ENCODE data around the gene HID1.

The HID1 gene

GRCh38 chr17:74923538-74924249 is 48.9 kb downstream of the HID1 start:
- peak; percentile 84 for ATAC-seq
- TF ChIP-seq SNAI2 (CRISPR knock-in tag; IDR thresholded peaks at IDR 0.05) (no peak), TCF4 (CRISPR knock-in tag; IDR thresholded peaks at IDR 0.05; ENCODE audit: borderline replicate concordance) (no peak), ZC3H10 (CRISPR knock-in tag; IDR thresholded peaks at IDR 0.05) (no peak), ZNF565 (CRISPR knock-in tag; conservative IDR thresholded peaks at IDR 0.05; ENCODE audit: low read depth) (no peak), CSDC2 (CRISPR knock-in tag; IDR thresholded peaks at IDR 0.05) (no peak), ISL1 (CRISPR knock-in tag; IDR thresholded peaks at IDR 0.05) (no peak), ZNF8 (CRISPR knock-in tag; IDR thresholded peaks at IDR 0.05) (no peak), ZFP30 (CRISPR knock-in tag; IDR thresholded peaks at IDR 0.05) (no peak), OSR1 (CRISPR knock-in tag; IDR thresholded peaks at IDR 0.05) (no peak), ZFP3 (CRISPR knock-in tag; IDR thresholded peaks at IDR 0.05) (no peak), ESRRG (CRISPR knock-in tag; IDR thresholded peaks at IDR 0.05) (no peak), GLIS3 (CRISPR knock-in tag; IDR thresholded peaks at IDR 0.05) (no peak)
- TF ChIP-seq, protein P1, sequence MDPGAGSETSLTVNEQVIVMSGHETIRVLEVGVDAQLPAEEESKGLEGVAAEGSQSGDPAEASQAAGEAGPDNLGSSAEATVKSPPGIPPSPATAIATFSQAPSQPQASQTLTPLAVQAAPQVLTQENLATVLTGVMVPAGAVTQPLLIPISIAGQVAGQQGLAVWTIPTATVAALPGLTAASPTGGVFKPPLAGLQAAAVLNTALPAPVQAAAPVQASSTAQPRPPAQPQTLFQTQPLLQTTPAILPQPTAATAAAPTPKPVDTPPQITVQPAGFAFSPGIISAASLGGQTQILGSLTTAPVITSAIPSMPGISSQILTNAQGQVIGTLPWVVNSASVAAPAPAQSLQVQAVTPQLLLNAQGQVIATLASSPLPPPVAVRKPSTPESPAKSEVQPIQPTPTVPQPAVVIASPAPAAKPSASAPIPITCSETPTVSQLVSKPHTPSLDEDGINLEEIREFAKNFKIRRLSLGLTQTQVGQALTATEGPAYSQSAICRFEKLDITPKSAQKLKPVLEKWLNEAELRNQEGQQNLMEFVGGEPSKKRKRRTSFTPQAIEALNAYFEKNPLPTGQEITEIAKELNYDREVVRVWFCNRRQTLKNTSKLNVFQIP (CRISPR knock-in tag; IDR thresholded peaks at IDR 0.05; ENCODE audit: borderline replicate concordance, low read depth): no peak
- TF ChIP-seq, protein P2, sequence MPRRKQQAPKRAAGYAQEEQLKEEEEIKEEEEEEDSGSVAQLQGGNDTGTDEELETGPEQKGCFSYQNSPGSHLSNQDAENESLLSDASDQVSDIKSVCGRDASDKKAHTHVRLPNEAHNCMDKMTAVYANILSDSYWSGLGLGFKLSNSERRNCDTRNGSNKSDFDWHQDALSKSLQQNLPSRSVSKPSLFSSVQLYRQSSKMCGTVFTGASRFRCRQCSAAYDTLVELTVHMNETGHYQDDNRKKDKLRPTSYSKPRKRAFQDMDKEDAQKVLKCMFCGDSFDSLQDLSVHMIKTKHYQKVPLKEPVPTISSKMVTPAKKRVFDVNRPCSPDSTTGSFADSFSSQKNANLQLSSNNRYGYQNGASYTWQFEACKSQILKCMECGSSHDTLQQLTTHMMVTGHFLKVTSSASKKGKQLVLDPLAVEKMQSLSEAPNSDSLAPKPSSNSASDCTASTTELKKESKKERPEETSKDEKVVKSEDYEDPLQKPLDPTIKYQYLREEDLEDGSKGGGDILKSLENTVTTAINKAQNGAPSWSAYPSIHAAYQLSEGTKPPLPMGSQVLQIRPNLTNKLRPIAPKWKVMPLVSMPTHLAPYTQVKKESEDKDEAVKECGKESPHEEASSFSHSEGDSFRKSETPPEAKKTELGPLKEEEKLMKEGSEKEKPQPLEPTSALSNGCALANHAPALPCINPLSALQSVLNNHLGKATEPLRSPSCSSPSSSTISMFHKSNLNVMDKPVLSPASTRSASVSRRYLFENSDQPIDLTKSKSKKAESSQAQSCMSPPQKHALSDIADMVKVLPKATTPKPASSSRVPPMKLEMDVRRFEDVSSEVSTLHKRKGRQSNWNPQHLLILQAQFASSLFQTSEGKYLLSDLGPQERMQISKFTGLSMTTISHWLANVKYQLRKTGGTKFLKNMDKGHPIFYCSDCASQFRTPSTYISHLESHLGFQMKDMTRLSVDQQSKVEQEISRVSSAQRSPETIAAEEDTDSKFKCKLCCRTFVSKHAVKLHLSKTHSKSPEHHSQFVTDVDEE (CRISPR knock-in tag; IDR thresholded peaks at IDR 0.05): no peak
- TF ChIP-seq, protein P3, sequence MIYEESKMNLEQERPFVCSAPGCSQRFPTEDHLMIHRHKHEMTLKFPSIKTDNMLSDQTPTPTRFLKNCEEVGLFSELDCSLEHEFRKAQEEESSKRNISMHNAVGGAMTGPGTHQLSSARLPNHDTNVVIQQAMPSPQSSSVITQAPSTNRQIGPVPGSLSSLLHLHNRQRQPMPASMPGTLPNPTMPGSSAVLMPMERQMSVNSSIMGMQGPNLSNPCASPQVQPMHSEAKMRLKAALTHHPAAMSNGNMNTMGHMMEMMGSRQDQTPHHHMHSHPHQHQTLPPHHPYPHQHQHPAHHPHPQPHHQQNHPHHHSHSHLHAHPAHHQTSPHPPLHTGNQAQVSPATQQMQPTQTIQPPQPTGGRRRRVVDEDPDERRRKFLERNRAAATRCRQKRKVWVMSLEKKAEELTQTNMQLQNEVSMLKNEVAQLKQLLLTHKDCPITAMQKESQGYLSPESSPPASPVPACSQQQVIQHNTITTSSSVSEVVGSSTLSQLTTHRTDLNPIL (CRISPR knock-in tag; IDR thresholded peaks at IDR 0.05; ENCODE audit: low read depth): no peak
- TF ChIP-seq, protein P4, sequence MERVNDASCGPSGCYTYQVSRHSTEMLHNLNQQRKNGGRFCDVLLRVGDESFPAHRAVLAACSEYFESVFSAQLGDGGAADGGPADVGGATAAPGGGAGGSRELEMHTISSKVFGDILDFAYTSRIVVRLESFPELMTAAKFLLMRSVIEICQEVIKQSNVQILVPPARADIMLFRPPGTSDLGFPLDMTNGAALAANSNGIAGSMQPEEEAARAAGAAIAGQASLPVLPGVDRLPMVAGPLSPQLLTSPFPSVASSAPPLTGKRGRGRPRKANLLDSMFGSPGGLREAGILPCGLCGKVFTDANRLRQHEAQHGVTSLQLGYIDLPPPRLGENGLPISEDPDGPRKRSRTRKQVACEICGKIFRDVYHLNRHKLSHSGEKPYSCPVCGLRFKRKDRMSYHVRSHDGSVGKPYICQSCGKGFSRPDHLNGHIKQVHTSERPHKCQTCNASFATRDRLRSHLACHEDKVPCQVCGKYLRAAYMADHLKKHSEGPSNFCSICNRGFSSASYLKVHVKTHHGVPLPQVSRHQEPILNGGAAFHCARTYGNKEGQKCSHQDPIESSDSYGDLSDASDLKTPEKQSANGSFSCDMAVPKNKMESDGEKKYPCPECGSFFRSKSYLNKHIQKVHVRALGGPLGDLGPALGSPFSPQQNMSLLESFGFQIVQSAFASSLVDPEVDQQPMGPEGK (CRISPR knock-in tag; IDR thresholded peaks at IDR 0.05; ENCODE audit: borderline replicate concordance): no peak

DNA sequence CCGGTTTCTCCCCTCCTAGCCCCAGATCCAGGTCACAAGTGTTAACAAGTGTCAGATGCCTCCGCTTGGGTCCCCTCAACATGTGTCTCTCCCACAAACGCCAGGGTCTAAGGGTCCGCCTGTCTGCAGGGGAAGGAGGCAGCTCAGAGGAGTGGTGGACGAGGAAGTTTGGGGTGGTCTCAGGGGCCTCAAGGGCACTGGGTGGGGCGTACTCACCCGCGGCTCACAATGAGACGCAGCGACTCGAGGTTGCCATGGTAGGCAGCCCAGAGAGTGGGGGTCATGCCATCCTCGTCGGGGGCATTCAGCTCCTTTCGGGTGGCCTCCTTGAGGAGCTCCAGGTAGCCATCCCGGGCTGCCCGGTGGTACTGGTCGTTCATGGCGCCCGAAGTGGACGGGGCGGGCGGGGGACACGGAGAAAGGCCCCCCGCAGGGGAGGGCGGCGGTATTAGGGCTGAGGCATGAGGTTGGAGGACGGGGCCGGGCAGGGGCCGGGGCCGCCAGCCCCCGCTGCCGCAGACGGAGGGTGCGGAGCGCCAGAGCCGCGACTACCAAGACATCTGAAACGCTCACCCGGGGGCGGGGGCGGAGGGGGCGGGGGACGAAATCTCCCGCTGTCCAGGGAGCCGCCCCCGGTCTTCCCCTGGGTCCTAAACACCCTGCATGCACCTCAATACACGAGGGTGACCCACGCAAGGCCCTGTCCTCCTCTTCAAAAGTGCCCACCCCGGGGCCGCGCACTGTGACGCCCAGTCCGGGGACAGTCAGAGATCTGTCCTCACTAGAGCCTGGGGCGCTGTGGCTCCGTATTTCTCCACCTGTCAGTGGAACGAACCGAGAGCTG is 49.6 kb downstream of the HID1 start, which contains the start of gene USH1G:
TSS of gene USH1G (minus strand) at position 562 of the 844 bp plus-strand sequence. CDS start at position 380, 182 bp downstream.
- TF ChIP-seq ISL1 (CRISPR knock-in tag; IDR thresholded peaks at IDR 0.05) (no peak), ARNTL (CRISPR knock-in tag; IDR thresholded peaks at IDR 0.05; ENCODE audit: borderline replicate concordance, low read depth) (no peak), BACH2 (CRISPR knock-in tag; IDR thresholded peaks at IDR 0.05; ENCODE audit: borderline replicate concordance) (no peak), TOX (CRISPR knock-in tag; IDR thresholded peaks at IDR 0.05; ENCODE audit: borderline replicate concordance) (no peak), OSR1 (CRISPR knock-in tag; IDR thresholded peaks at IDR 0.05) (no peak), ZNF8 (CRISPR knock-in tag; IDR thresholded peaks at IDR 0.05) (no peak), RARB (CRISPR knock-in tag; IDR thresholded peaks at IDR 0.05) (no peak), GLIS3 (CRISPR knock-in tag; IDR thresholded peaks at IDR 0.05) (no peak)
- ATAC-seq: peak; percentile 43

DNA sequence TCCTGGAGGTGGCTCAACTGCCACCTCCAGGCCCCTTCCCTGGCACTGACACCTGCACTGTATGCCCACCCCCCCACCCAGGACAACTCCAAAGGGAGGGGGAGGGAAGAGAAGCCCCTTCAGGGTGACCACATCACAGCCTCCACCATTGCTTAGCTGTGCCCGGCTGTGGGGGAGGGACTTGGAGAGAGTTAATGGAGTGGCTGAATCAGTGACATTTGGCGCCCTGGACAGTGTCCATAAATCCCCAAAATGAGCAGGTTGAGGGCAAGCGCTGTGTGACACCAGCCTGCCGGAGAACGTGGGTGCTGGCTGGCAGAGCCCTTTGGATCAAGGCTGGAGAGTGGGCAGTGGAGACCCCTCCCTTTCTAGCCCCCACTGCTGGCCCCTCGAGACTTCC is 50.4 kb downstream of the HID1 start:
- no peak for ATAC-seq
- TF ChIP-seq, protein P1 (CRISPR knock-in tag; IDR thresholded peaks at IDR 0.05; ENCODE audit: borderline replicate concordance, low read depth): no peak
- TF ChIP-seq RARB (CRISPR knock-in tag; IDR thresholded peaks at IDR 0.05) (no peak), ESRRG (CRISPR knock-in tag; IDR thresholded peaks at IDR 0.05) (no peak), CSDC2 (CRISPR knock-in tag; IDR thresholded peaks at IDR 0.05) (no peak), ZNF8 (CRISPR knock-in tag; IDR thresholded peaks at IDR 0.05) (no peak), ZC3H10 (CRISPR knock-in tag; IDR thresholded peaks at IDR 0.05) (no peak), BACH2 (CRISPR knock-in tag; IDR thresholded peaks at IDR 0.05; ENCODE audit: borderline replicate concordance) (no peak), TCF4 (CRISPR knock-in tag; IDR thresholded peaks at IDR 0.05; ENCODE audit: borderline replicate concordance) (no peak), ISL1 (CRISPR knock-in tag; IDR thresholded peaks at IDR 0.05) (no peak), ZNF565 (CRISPR knock-in tag; conservative IDR thresholded peaks at IDR 0.05; ENCODE audit: low read depth) (no peak), PPARA (CRISPR knock-in tag; IDR thresholded peaks at IDR 0.05; ENCODE audit: borderline replicate concordance) (no peak), ZNF70 (CRISPR knock-in tag; IDR thresholded peaks at IDR 0.05) (no peak), TOX (CRISPR knock-in tag; IDR thresholded peaks at IDR 0.05; ENCODE audit: borderline replicate concordance) (no peak), GLIS3 (CRISPR knock-in tag; IDR thresholded peaks at IDR 0.05) (no peak), OSR1 (CRISPR knock-in tag; IDR thresholded peaks at IDR 0.05) (no peak)
- TF ChIP-seq, protein P5, sequence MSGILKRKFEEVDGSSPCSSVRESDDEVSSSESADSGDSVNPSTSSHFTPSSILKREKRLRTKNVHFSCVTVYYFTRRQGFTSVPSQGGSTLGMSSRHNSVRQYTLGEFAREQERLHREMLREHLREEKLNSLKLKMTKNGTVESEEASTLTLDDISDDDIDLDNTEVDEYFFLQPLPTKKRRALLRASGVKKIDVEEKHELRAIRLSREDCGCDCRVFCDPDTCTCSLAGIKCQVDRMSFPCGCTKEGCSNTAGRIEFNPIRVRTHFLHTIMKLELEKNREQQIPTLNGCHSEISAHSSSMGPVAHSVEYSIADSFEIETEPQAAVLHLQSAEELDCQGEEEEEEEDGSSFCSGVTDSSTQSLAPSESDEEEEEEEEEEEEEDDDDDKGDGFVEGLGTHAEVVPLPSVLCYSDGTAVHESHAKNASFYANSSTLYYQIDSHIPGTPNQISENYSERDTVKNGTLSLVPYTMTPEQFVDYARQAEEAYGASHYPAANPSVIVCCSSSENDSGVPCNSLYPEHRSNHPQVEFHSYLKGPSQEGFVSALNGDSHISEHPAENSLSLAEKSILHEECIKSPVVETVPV (CRISPR knock-in tag; IDR thresholded peaks at IDR 0.05): no peak

Measured in SK-N-SH treated with all-trans-retinoic acid at 6 μM for 48 hours (cell line).